OCI-LY3 (cell line): ENCODE data around the gene CCDC9B.

Experiments used
- H2AFZ ChIP-seq: fragments of 200-600, 300-600 bp; shearing (Covaris generic); 2 replicates; pipeline ENCODE4 v1.6.0; 2014; ENCODE audit warnings: antibody characterized with exemption, low read depth, low read length
- H3K27ac ChIP-seq: fragments of 200-600, 300-600 bp; sonication (generic); 2 replicates; pipeline ENCODE4 v1.5.1; 2014; ENCODE audit warnings: mild to moderate bottlenecking, low read length, moderate library complexity, mixed read lengths
- H3K27me3 ChIP-seq: fragments of 200-600, 300-600 bp; sonication (generic); 2 replicates; pipeline ENCODE4 v1.6.1; 2014; ENCODE audit warnings: low read depth, low read length, mixed read lengths
- H3K36me3 ChIP-seq: fragments of 200-600, 300-600 bp; sonication (generic); replicated peaks from 2 replicates; pipeline ENCODE3; 2014; ENCODE audit warnings: low read depth, low read length, mixed read lengths
- H3K4me1 ChIP-seq: fragments of 300-600, 200-600 bp; sonication (generic); 2 replicates; pipeline ENCODE4 v1.6.1; 2014; ENCODE audit warnings: low read length, mixed read lengths
- H3K4me2 ChIP-seq: fragments of 200-600, 300-600 bp; sonication (generic); 2 replicates; pipeline ENCODE4 v1.6.1; 2014; ENCODE audit warnings: low read length, mixed read lengths
- H3K4me3 ChIP-seq: fragments of 300-600, 200-600 bp; sonication (generic); 2 replicates; pipeline ENCODE4 v1.5.1; 2014; ENCODE audit warnings: antibody characterized with exemption, mild to moderate bottlenecking, low read length, moderate library complexity
- H3K79me2 ChIP-seq: fragments of 300-600, 200-600 bp; shearing (Covaris generic); 2 replicates; pipeline ENCODE4 v1.6.1; 2014; ENCODE audit warnings: mild to moderate bottlenecking, low read length, mixed read lengths
- H3K9ac ChIP-seq: fragments of 300-600, 200-600 bp; shearing (Covaris generic); 2 replicates; pipeline ENCODE4 v1.6.0; 2014; ENCODE audit warnings: mild to moderate bottlenecking, low read length, moderate library complexity
- H3K9me3 ChIP-seq: fragments of 200-600, 300-600 bp; shearing (Covaris generic); 2 replicates; pipeline ENCODE4 v1.6.1; 2014; ENCODE audit warnings: low read length, mixed read lengths; ENCODE audit not compliant: insufficient read depth
- H4K20me1 ChIP-seq: fragments of 200-600, 300-600 bp; sonication (generic); 2 replicates; pipeline ENCODE4 v1.6.1; 2016; ENCODE audit warnings: low read length, mixed read lengths; ENCODE audit not compliant: insufficient read depth
- CTCF ChIP-seq: fragments of 200-600, 300-600 bp; sonication (generic); IDR thresholded peaks from 2 replicates; pipeline ENCODE4 v1.5.1; 2014; ENCODE audit warnings: antibody characterized with exemption, low read length, low read depth
- EZH2phosphoT487 ChIP-seq: fragments of 200-600 bp; shearing (Covaris generic); IDR thresholded peaks from 2 replicates; pipeline ENCODE4 v1.6.1; 2018; ENCODE audit warnings: antibody characterized with exemption, mixed run types, low read depth

Gene CCDC9B

GRCh38 chr15:40367371-40367685, 26.6 kb upstream of the CCDC9B start:
- Histone ChIP-seq H3K4me2 (peak overlapping the region; percentile 78), H2AFZ (peak overlapping the region; percentile 64; the same call in 1 of the 2 replicates), H3K27ac (no peak overlapping the region), H4K20me1 (no peaks in the 10 kb centered on the region), H3K4me1 (peaks cover 20% of the 10 kb centered on the region), H3K79me2 (no peaks in the 10 kb centered on the region), H3K4me3 (peak overlapping the region; percentile 88), H3K36me3 (no peaks in the 10 kb centered on the region), H3K9me3 (no peaks in the 10 kb centered on the region), H3K27me3 (peaks cover 10% of the 10 kb centered on the region; the same call in 1 of the 2 replicates), H3K9ac (peak overlapping the region; percentile 76)
- TF ChIP-seq CTCF (no peak), EZH2phosphoT487 (no peak)

- no peaks in the 10 kb centered on the region for H3K9me3 ChIP-seq
- H3K9ac ChIP-seq: peak overlapping the region; percentile 76; the same call in 1 of the 2 replicates
- no peak overlapping the region for H2AFZ ChIP-seq
- H3K27me3 ChIP-seq: peaks cover 5% of the 10 kb centered on the region; the same call in 1 of the 2 replicates
- H3K4me2 ChIP-seq: peak overlapping the region; percentile 78
- H3K4me3 ChIP-seq: peak overlapping the region; percentile 88
- no peak overlapping the region for H3K27ac ChIP-seq
- H3K36me3 ChIP-seq: no peaks in the 10 kb centered on the region
- H3K79me2 ChIP-seq: no peaks in the 10 kb centered on the region
- H4K20me1 ChIP-seq: no peaks in the 10 kb centered on the region
- H3K4me1 ChIP-seq: peaks cover 21% of the 10 kb centered on the region
- TF ChIP-seq CTCF (no peak), EZH2phosphoT487 (no peak)
Observed at GRCh38 chr15:40366457-40367370, 26.0 kb upstream of the CCDC9B start.

GRCh38 chr15:40365624-40366456, 25.1 kb upstream of the CCDC9B start:
- Histone ChIP-seq H3K4me1 (peaks cover 22% of the 10 kb centered on the region), H3K27me3 (no peaks in the 10 kb centered on the region; the same call in 1 of the 2 replicates), H3K4me2 (no peak overlapping the region), H3K4me3 (no peak overlapping the region), H2AFZ (no peak overlapping the region), H3K9me3 (no peaks in the 10 kb centered on the region), H3K79me2 (no peaks in the 10 kb centered on the region), H3K9ac (no peak overlapping the region), H4K20me1 (0 out of 2 replicates have a peak, but pooled peaks cover 5% of the 10 kb centered on the region), H3K27ac (no peak overlapping the region), H3K36me3 (no peaks in the 10 kb centered on the region)
- TF ChIP-seq EZH2phosphoT487: no peak
- TF ChIP-seq CTCF: no peak

GRCh38 chr15:40365016-40365415, 24.3 kb upstream of the CCDC9B start:
- no peak overlapping the region for H3K9ac ChIP-seq

More at GRCh38 chr15:40365016-40365415, 24.3 kb upstream of the CCDC9B start:
- no peak for TF ChIP-seq CTCF
- no peak for TF ChIP-seq EZH2phosphoT487
- Histone ChIP-seq H3K4me2 (no peak overlapping the region), H3K27ac (no peak overlapping the region), H2AFZ (no peak overlapping the region), H3K36me3 (no peaks in the 10 kb centered on the region), H3K9me3 (no peaks in the 10 kb centered on the region), H3K27me3 (no peaks in the 10 kb centered on the region; the same call in 1 of the 2 replicates), H3K4me3 (no peak overlapping the region), H4K20me1 (0 out of 2 replicates have a peak, but pooled peaks cover 5% of the 10 kb centered on the region), H3K4me1 (peaks cover 22% of the 10 kb centered on the region), H3K79me2 (no peaks in the 10 kb centered on the region)
